SK-N-SH (cell line): ENCODE measurements around the gene FHL5. TPM values are rescaled to one million over a fixed set of nuclear protein-coding genes. Genes with fewer than 3 reads are reported as not detected.
A peak's percentile ranks its signal among the peaks of the same experiment; 100 is the strongest.

Experiments
- CTCF ChIA-PET: fragments of 300-600, 350-600 bp; formaldehyde crosslinking; extraction: SDS; loops from one replicate; lab custom pipeline; 2021; lab: Yijun Ruan, JAX
- POLR2A ChIA-PET: fragments of 350-600 bp; sonication (Branson Sonifier 250); formaldehyde crosslinking; extraction: SDS; loops from one replicate; lab custom pipeline; 2020; ENCODE audit warnings: antibody characterized with exemption, inconsistent platforms; lab: Yijun Ruan, JAX
- DNase-seq: peaks from one replicate; pipeline ENCODE4 v3.0.0; 2012
- H2AFZ ChIP-seq: fragments of 200-600 bp; sonication (generic); 2 replicates; pipeline ENCODE4 v1.8.1; 2016; ENCODE audit warnings: antibody characterized with exemption, mild to moderate bottlenecking, low read depth
- H3F3A ChIP-seq: fragments of 200-600 bp; sonication (generic); replicated peaks from 2 replicates; pipeline ENCODE3; 2016; ENCODE audit warnings: antibody characterized with exemption, mild to moderate bottlenecking; ENCODE audit not compliant: insufficient read depth
- H3K27ac ChIP-seq, 2 experiments: fragments of 200-500 bp in 1 of 2; fragments of 200-600 bp in 1 of 2; sonication (Bioruptor generic) in 1 of 2; sonication (generic), shearing (Covaris generic) in 1 of 2; 2 replicates each; pipeline versions ENCODE4 v1.5.1 to v1.6.1; 2014 to 2016; ENCODE audit warnings: low read depth in 2 of 2, inconsistent platforms in 1 of 2, low read length in 1 of 2, mild to moderate bottlenecking in 1 of 2, mixed read lengths in 1 of 2
- H3K27me3 ChIP-seq: fragments of 200-600 bp; sonication (generic), shearing (Covaris generic); 2 replicates; pipeline ENCODE4 v1.6.1; 2016; ENCODE audit warnings: mixed run types; ENCODE audit not compliant: insufficient read depth
- H3K36me3 ChIP-seq, 2 experiments: fragments of 200-500 bp in 1 of 2; fragments of 200-600 bp in 1 of 2; sonication (Bioruptor generic) in 1 of 2; sonication (generic) in 1 of 2; replicated peaks in 1 of 2; 2 replicates each; pipeline versions ENCODE3 to v1.5.1; 2014 to 2016; ENCODE audit warnings: low read length in 1 of 2, mild to moderate bottlenecking in 1 of 2; ENCODE audit not compliant: insufficient read depth in 2 of 2, control insufficient read depth in 1 of 2
- H3K4me1 ChIP-seq, 2 experiments: fragments of 200-500 bp in 1 of 2; fragments of 200-600 bp in 1 of 2; sonication (Bioruptor generic) in 1 of 2; sonication (generic), shearing (Covaris generic) in 1 of 2; 2 replicates each; pipeline versions ENCODE4 v1.5.1 to v1.6.1; 2014 to 2016; ENCODE audit warnings: low read depth in 1 of 2, low read length in 1 of 2, mixed run types in 1 of 2; ENCODE audit not compliant: insufficient read depth in 2 of 2, control insufficient read depth in 1 of 2
- H3K4me2 ChIP-seq: fragments of 200-600 bp; sonication (generic), shearing (Covaris generic); 2 replicates; pipeline ENCODE4 v1.6.1; 2017; ENCODE audit warnings: mixed run types
- H3K4me3 ChIP-seq, 2 experiments: fragments of 200-500 bp in 1 of 2; fragments of 200-600 bp in 1 of 2; sonication (Bioruptor generic) in 1 of 2; sonication (generic), shearing (Covaris generic) in 1 of 2; 2 replicates each; pipeline versions ENCODE4 v1.5.1 to v1.8.1; 2014 to 2016; ENCODE audit warnings: low read depth in 2 of 2, inconsistent platforms in 1 of 2, low read length in 1 of 2, mild to moderate bottlenecking in 1 of 2, mixed read lengths in 1 of 2, moderate library complexity in 1 of 2
- H3K79me2 ChIP-seq: fragments of 200-600 bp; sonication (generic); 2 replicates; pipeline ENCODE4 v1.8.1; 2017; ENCODE audit warnings: mild to moderate bottlenecking; ENCODE audit not compliant: insufficient read depth
- H3K9ac ChIP-seq: fragments of 200-600 bp; sonication (generic); 2 replicates; pipeline ENCODE4 v1.6.1; 2017; ENCODE audit warnings: mixed run types
- H3K9me2 ChIP-seq: fragments of 200-600 bp; sonication (generic); 2 replicates; pipeline ENCODE4 v1.6.1; 2017; ENCODE audit warnings: mixed run types
- H3K9me3 ChIP-seq: fragments of 200-600 bp; sonication (generic); 2 replicates; pipeline ENCODE4 v1.6.1; 2017; ENCODE audit warnings: mixed run types, mild to moderate bottlenecking, moderate library complexity
- H4K20me1 ChIP-seq: fragments of 200-600 bp; sonication (generic); 2 replicates; pipeline ENCODE4 v1.6.1; 2017; ENCODE audit warnings: mild to moderate bottlenecking, mixed run types; ENCODE audit not compliant: insufficient read depth
- CHD2 ChIP-seq: fragments of 150-350 bp; IDR thresholded peaks from 2 replicates; pipeline ENCODE4 v1.6.1; 2018; ENCODE audit warnings: low read length; ENCODE audit not compliant: partially characterized antibody
- EP300 ChIP-seq, 2 experiments: IDR thresholded peaks; 2 replicates each; pipeline versions ENCODE4 v1.4.0 to v1.6.1; 2012; ENCODE audit warnings: borderline replicate concordance in 1 of 2, low read depth in 1 of 2, low read length in 1 of 2
- FOSL2 ChIP-seq: IDR thresholded peaks from 2 replicates; pipeline ENCODE4 v1.4.0; 2012; ENCODE audit warnings: low read depth, mild to moderate bottlenecking, moderate library complexity, borderline replicate concordance
- FOXJ3 ChIP-seq: sonication (generic); formaldehyde crosslinking; IDR thresholded peaks from 2 replicates; pipeline ENCODE4 v1.5.1; 2020; ENCODE audit warnings: mild to moderate bottlenecking, missing genetic modification reagents
- GABPA ChIP-seq: IDR thresholded peaks from 2 replicates; pipeline ENCODE4 v1.4.0; 2012; ENCODE audit warnings: low read depth, mild to moderate bottlenecking
- GATA2 ChIP-seq: sonication (generic); formaldehyde crosslinking; IDR thresholded peaks from 2 replicates; pipeline ENCODE4 v1.5.0; 2020; ENCODE audit warnings: mild to moderate bottlenecking, missing genetic modification reagents
- MEF2A ChIP-seq: IDR thresholded peaks from 2 replicates; pipeline ENCODE4 v1.4.0; 2012; ENCODE audit warnings: low read depth, borderline replicate concordance
- MXI1 ChIP-seq: IDR thresholded peaks from 2 replicates; pipeline ENCODE4 v1.6.1; 2012; ENCODE audit warnings: mild to moderate bottlenecking, low read depth, low read length, improper control_type of control experiment
- NFIC ChIP-seq: IDR thresholded peaks from 2 replicates; pipeline ENCODE4 v1.4.0; 2012; ENCODE audit warnings: borderline replicate concordance
- RAD21 ChIP-seq: IDR thresholded peaks from 2 replicates; pipeline ENCODE4 v1.6.1; 2012; ENCODE audit warnings: mild to moderate bottlenecking, low read length
- TEAD4 ChIP-seq: IDR thresholded peaks from 2 replicates; pipeline ENCODE4 v1.4.0; 2012; ENCODE audit warnings: mild to moderate bottlenecking, borderline replicate concordance; ENCODE audit not compliant: insufficient read depth
- WGBS: methylation state at CpG from one replicate; pipeline ENCODE4 v1.1.6; 2017; ENCODE audit warnings: low lambda C conversion rate; 5-methylcytosine and 5-hydroxymethylcytosine counted together
- polyA plus RNA-seq, 3 experiments: library from polyadenylated mRNA; depleted of rRNA; stranded (reverse); fragments of >200 nt; gene quantifications; 2 replicates each; pipeline ENCODE4 v1.2.3, GENCODE V29; 2012
- TF ChIP-seq, protein P1 (sequence below): fragments of 150-350 bp; IDR thresholded peaks from 2 replicates; pipeline ENCODE4 v1.6.1; 2017; ENCODE audit warnings: antibody characterized with exemption, low read length, low read depth, borderline replicate concordance
- TF ChIP-seq, protein P2 (sequence below): IDR thresholded peaks from 2 replicates; pipeline ENCODE4 v1.4.0; 2012; ENCODE audit warnings: low read depth, borderline replicate concordance
- TF ChIP-seq, protein P3 (sequence below): fragments of 200-600 bp; sonication (generic); IDR thresholded peaks from 2 replicates; pipeline ENCODE4 v1.6.1; 2017; ENCODE audit warnings: antibody characterized with exemption, mild to moderate bottlenecking, moderate library complexity
- TF ChIP-seq, protein P4 (sequence below): IDR thresholded peaks from 2 replicates; pipeline ENCODE4 v1.4.0; 2012; ENCODE audit warnings: low read depth

The FHL5 gene
- polyA plus RNA-seq, 1 of the 3 experiments (the other 2 are of a cell fraction): not detected

DNA sequence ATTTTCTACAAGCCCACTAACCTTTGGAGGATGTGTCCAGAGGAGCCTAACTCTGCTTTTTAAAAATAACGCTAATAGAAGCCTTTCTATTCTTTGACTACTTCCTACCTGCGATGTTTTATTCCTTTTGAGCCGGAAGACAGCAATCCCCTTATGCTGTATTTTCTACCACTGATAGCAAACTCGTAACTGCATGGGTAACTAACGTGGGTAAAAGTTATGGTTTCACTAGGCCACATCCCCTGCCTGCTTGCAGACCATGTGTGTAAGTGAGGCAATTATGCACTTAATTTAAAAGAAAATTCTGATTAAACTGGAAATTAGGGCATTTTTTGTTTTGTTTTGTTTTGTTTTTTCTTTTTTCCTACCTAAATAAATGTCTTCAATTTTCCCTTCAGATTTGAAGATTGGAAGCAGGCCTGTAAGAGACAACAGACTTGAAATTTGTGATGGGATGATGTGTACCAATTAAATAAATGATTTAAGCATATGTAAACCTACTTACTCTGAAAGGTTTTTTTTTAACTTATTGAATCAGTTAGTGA is 40.4 kb upstream of the FHL5 start:
- Histone ChIP-seq H3K27me3 (no peaks in the 10 kb centered on the region), H2AFZ (peak overlapping the region; percentile 95), H3K4me3 (peak overlapping the region; percentile 88 to 94), H3F3A (no peaks in the 10 kb centered on the region), H3K9ac (peak overlapping the region; percentile 93), H3K36me3 (peaks cover 35 to 37% of the 10 kb centered on the region in 2 experiments), H3K9me2 (no peaks in the 10 kb centered on the region), H3K4me1 (peaks cover 11 to 13% of the 10 kb centered on the region in 2 experiments; a peak in 3 of 4 replicates), H4K20me1 (no peaks in the 10 kb centered on the region), H3K27ac (peak overlapping the region; percentile 91 to 94), H3K79me2 (peaks cover 31% of the 10 kb centered on the region), H3K4me2 (peak overlapping the region; percentile 71), H3K9me3 (no peaks in the 10 kb centered on the region)
- ChIA-PET POLR2A (interaction anchor here (0.6 kb wide), 1 partner anchor 953 kb away, joined by 3 read pairs; no protein-coding TSS in a partner anchor), CTCF (no interaction called here)
- DNase-seq: peak; percentile 7
- 2% methylated on average over 5 of the region's 5 CpGs for WGBS
- TF ChIP-seq FOSL2: no peak
- TF ChIP-seq, protein P1, sequence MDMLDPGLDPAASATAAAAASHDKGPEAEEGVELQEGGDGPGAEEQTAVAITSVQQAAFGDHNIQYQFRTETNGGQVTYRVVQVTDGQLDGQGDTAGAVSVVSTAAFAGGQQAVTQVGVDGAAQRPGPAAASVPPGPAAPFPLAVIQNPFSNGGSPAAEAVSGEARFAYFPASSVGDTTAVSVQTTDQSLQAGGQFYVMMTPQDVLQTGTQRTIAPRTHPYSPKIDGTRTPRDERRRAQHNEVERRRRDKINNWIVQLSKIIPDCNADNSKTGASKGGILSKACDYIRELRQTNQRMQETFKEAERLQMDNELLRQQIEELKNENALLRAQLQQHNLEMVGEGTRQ: no peak
- TF ChIP-seq RAD21: no peak
- no peak for TF ChIP-seq NFIC
- TF ChIP-seq FOXJ3 (CRISPR knock-in tag): no peak
- TF ChIP-seq, protein P2, sequence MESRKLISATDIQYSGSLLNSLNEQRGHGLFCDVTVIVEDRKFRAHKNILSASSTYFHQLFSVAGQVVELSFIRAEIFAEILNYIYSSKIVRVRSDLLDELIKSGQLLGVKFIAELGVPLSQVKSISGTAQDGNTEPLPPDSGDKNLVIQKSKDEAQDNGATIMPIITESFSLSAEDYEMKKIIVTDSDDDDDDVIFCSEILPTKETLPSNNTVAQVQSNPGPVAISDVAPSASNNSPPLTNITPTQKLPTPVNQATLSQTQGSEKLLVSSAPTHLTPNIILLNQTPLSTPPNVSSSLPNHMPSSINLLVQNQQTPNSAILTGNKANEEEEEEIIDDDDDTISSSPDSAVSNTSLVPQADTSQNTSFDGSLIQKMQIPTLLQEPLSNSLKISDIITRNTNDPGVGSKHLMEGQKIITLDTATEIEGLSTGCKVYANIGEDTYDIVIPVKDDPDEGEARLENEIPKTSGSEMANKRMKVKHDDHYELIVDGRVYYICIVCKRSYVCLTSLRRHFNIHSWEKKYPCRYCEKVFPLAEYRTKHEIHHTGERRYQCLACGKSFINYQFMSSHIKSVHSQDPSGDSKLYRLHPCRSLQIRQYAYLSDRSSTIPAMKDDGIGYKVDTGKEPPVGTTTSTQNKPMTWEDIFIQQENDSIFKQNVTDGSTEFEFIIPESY: no peak
- TF ChIP-seq, protein P3, sequence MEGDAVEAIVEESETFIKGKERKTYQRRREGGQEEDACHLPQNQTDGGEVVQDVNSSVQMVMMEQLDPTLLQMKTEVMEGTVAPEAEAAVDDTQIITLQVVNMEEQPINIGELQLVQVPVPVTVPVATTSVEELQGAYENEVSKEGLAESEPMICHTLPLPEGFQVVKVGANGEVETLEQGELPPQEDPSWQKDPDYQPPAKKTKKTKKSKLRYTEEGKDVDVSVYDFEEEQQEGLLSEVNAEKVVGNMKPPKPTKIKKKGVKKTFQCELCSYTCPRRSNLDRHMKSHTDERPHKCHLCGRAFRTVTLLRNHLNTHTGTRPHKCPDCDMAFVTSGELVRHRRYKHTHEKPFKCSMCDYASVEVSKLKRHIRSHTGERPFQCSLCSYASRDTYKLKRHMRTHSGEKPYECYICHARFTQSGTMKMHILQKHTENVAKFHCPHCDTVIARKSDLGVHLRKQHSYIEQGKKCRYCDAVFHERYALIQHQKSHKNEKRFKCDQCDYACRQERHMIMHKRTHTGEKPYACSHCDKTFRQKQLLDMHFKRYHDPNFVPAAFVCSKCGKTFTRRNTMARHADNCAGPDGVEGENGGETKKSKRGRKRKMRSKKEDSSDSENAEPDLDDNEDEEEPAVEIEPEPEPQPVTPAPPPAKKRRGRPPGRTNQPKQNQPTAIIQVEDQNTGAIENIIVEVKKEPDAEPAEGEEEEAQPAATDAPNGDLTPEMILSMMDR: no peak
- TF ChIP-seq EP300 (IDR thresholded peaks at IDR 0.05; ENCODE audit: borderline replicate concordance in 1 of 2, low read depth in 1 of 2, low read length in 1 of 2): 0 out of 4 replicates have a peak, but pooled peaks of 1 of the 2 experiments have one; percentile 1
- no peak for TF ChIP-seq GATA2 (CRISPR knock-in tag)
- TF ChIP-seq GABPA: no peak
- no peak for TF ChIP-seq CHD2
- peak; percentile 29; the same call in 1 of the 2 replicates for TF ChIP-seq MXI1
- TF ChIP-seq, protein P4, sequence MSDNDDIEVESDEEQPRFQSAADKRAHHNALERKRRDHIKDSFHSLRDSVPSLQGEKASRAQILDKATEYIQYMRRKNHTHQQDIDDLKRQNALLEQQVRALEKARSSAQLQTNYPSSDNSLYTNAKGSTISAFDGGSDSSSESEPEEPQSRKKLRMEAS: no peak
- TF ChIP-seq TEAD4: no peak
- TF ChIP-seq MEF2A: no peak
